Daoy (cell line): ENCODE measurements around the gene KCNB1. TPM values are rescaled to one million over a fixed set of nuclear protein-coding genes. Genes with fewer than 3 reads are reported as not detected.
"Not testable (repeated sequence)": the region's sequence is repeated elsewhere in the genome, so short reads cannot be mapped to it uniquely, and the experiment has no call there.

ENCODE experiments used
- DNase-seq: peaks from one replicate; pipeline ENCODE4 v3.0.0-alpha.2; 2015; ENCODE audit warnings: low read depth
- total RNA-seq: library from RNA; depleted of rRNA; stranded (reverse); fragments of >200 nt; shearing (Covaris generic); gene quantifications from 2 replicates; pipeline ENCODE4 v1.2.3, GENCODE V29; 2014; rRNA removed

Gene KCNB1
- total RNA-seq, 1 experiment from 2014 or later, result under 0.01 TPM

DNA sequence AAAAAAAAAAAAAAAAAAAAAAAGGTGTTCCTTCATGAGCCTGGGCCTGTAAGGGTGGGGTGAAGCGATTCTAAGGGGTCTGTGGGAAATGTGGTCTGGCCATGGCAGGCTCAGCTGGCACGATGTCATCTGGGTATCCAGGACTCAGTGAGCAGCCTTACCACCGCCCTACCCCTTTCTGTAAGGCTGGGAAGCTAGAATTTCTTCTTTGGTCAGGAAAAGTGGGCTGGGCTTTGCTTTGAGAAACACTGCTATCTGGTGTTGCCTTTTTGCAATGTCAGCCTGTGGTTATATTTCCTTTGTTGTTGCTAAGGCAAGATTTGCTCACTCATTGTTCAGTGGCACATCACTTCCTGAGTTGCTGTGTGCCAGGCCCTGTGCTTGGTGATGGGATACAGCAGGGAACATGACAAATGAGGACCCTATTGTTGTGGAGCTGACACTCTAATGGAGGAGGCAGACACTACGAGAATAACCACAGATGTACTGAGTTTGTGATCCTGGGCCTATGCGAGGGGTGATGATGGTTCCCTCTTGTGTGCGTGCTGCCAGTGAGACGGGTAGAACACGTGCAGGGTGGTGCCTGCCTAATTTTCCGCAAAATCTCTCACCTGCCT lies 158.7 kb downstream of the KCNB1 start:
- peak; percentile 80 for DNase-seq

DNA sequence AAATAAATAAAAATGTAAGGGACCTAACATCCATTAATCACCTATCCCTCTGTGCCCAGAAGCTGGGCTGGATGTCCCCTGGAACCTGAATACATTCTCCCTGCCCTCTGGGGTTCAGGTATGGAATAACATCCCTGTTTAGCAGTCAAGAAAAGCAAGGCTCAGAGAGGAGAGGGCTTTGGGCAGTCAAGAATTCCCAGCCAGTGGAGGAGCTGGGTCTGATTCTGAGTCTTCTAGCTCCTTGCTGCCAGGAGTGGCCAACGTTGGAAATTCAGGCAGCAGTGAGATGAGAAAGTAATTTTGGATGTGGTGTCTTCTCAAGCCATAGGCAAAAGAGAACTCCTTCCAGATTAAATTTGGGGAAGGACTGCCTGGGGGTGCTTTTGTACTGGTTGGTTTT lies 162.0 kb downstream of the KCNB1 start:
- DNase-seq, result peak; percentile 46

DNA sequence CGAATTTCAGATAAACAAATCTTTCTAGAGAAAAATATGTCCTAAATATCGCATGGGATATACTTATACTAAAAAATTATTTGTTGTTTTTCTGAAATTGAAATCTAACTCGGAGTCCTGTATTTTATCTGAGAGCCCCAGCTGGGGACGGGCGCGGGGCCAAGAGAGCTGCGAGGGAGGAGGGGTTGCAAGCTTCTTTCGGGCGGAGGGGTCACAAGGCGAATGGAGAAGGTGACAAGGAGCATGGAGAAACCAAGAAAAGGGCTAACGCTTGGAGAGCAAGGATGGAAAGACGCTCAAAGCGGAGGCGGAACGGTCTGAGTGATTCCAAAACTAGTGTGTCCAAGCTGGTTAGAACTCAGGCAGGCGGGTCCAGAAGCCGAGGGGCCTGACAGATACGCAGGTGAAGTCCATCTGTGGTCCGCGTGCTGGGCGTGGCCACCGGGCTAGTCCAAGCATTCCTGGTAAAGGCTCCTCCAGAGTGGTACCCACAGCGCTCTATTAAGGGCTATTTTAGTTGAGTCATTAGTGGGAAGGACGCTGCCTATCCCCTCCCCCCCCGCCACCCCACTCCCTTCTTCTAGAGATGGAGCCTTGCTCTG lies 163.2 kb downstream of the KCNB1 start:
- DNase-seq, result no peak

GRCh38 chr20:49318430-49319207 lies 163.8 kb downstream of the KCNB1 start:
- DNase-seq, result peak; percentile 12

- no peak for DNase-seq
These were observed 164.4 kb downstream of the KCNB1 start for GRCh38 chr20:49318091-49318429.

DNA sequence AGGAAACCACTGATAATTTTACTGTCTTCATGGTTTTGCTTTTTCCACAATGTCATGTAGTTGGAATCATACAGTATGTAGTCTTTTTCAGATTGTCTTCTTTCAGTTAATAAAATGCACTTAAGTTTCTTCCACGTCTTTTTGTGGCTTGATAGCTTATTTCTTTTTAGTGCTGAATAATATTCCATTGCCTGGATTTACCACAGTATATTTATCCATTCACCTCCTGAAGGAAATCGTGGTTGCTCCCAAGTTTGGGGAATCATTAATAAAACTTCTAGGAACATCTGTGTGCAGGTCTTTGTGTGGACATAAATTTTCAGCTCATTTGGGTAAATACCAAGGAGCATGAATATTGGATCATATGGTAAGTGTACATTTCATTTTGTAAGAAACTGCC lies 165.8 kb downstream of the KCNB1 start:
- no peak for DNase-seq

DNA sequence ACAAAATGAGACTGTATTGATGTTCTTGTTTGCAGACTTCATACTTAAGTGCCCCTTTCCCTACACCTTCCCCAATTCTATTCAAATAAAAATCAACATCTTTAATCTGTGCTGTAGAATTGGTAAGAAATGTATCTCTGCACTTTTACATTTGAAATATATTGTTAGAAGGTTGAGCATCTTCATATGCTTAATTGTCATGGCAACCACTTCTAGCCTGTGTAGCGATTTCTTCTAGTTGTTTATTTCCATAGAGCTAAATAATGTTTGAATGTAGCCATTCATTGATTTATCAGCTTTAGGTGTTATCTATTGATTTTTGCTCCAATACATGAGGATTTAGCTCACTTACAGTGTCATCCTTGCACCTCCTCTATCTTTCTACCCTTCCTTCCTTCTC lies 166.9 kb downstream of the KCNB1 start:
- no peak for DNase-seq

DNA sequence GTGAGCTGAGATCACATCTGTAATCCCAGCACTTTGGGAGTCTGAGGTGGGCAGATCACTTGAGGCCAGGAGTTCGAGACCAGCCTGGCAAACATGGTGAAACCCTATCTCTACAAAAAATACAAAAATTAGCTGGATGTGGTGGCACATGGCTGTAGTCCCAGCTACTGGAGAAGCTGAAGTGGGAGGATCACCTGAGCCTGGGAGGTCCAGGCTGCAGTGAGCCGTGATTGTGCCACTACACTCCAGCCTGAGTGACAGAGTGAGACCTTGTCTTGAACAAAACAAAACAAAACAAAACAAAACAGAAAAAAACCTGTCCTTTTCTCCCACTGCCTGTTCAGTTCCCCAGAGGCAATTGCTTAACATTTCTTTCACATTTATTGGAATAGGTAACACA lies 168.4 kb downstream of the KCNB1 start:
- DNase-seq, result not testable (repeated sequence)

Other genes with a start within 250 kb of the KCNB1 start
- gene ZNFX1, start 204.6 kb downstream of the KCNB1 start, total RNA-seq, result 13.5 and 15.5 TPM in 2 replicates
- 0.54 and 0.57 TPM in 2 replicates for gene PTGIS, start 85.5 kb upstream of the KCNB1 start, total RNA-seq
- gene B4GALT5, start 231.2 kb upstream of the KCNB1 start, total RNA-seq, result 18.2 and 19.8 TPM in 2 replicates